ENCODE results near the gene MYL12A. TPM values are rescaled to one million over a fixed set of nuclear protein-coding genes. Genes with fewer than 3 reads are reported as not detected.

The MYL12A gene
- total RNA-seq, 1 experiment from 2014 or later = 230 TPM

GRCh38 chr18:3248658-3249359 is 1.2 kb downstream of the MYL12A start (continued):
- no peak for TF ChIP-seq MAX (CRISPR knock-in tag; IDR thresholded peaks at IDR 0.05)

- TF ChIP-seq NFATC4 (CRISPR knock-in tag; IDR thresholded peaks at IDR 0.05) (0 out of 2 replicates have a peak, but pooled peaks have one; percentile 45), RORB (CRISPR knock-in tag; IDR thresholded peaks at IDR 0.05) (no peak), ERG (CRISPR knock-in tag; IDR thresholded peaks at IDR 0.05) (peak; percentile 60; the same call in 1 of the 2 replicates), EMX1 (CRISPR knock-in tag; IDR thresholded peaks at IDR 0.05) (peak; percentile 38; the same call in 1 of the 2 replicates), MAX (CRISPR knock-in tag; IDR thresholded peaks at IDR 0.05) (no peak), PRRX2 (CRISPR knock-in tag; IDR thresholded peaks at IDR 0.05) (peak; percentile 11; the same call in 1 of the 2 replicates), MXD4 (CRISPR knock-in tag; IDR thresholded peaks at IDR 0.05; ENCODE audit: borderline replicate concordance) (no peak)
- CTCF ChIA-PET = interaction anchor here (1.2 kb wide), 2 partner anchors 121 to 122 kb away, joined by 3 to 4 read pairs; no protein-coding TSS in a partner anchor
- H3K36me3 Mint-ChIP-seq = peaks cover 32% of the 10 kb centered on the region
- ATAC-seq (no peak), DNase-seq (ENCODE audit: low spot score) (no peak)
- H3K27ac Mint-ChIP-seq = no peak overlapping the region
- no peaks in the 10 kb centered on the region for H3K27me3 Mint-ChIP-seq (ENCODE audit: low read depth)
- H3K4me3 Mint-ChIP-seq = no peak overlapping the region; the same call in 1 of the 2 replicates
- POLR2A ChIA-PET = interaction anchor here (0.5 to 0.6 kb wide), 2 partner anchors 263 to 327 kb away, joined by 5 read pairs; no protein-coding TSS in a partner anchor
- H3K4me1 Mint-ChIP-seq = peaks cover 29% of the 10 kb centered on the region
- no peaks in the 10 kb centered on the region for H3K9me3 Mint-ChIP-seq
Measured at GRCh38 chr18:3250237-3251107, 2.9 kb downstream of the MYL12A start.

GRCh38 chr18:3251249-3251962 is 3.8 kb downstream of the MYL12A start:
- peaks cover 41% of the 10 kb centered on the region for H3K36me3 Mint-ChIP-seq
- ChIA-PET POLR2A (interaction anchor here (0.5 to 0.6 kb wide), 2 partner anchors 328 to 681 kb away, joined by 3 to 5 read pairs; no protein-coding TSS in a partner anchor), CTCF (interaction anchor here (1.2 kb wide), 2 partner anchors 122 to 123 kb away, joined by 3 to 4 read pairs; no protein-coding TSS in a partner anchor)
- ATAC-seq (no peak), DNase-seq (ENCODE audit: low spot score) (no peak)
- no peaks in the 10 kb centered on the region for H3K9me3 Mint-ChIP-seq
- no peak overlapping the region for H3K27ac Mint-ChIP-seq
- TF ChIP-seq TP53 (CRISPR knock-in tag; IDR thresholded peaks at IDR 0.05) = no peak
- no peak for TF ChIP-seq CBFB (CRISPR knock-in tag; IDR thresholded peaks at IDR 0.05; ENCODE audit: low read depth)
- TF ChIP-seq PREB (CRISPR knock-in tag; IDR thresholded peaks at IDR 0.05; ENCODE audit: borderline replicate concordance) = no peak
- TF ChIP-seq FOXP4 (CRISPR knock-in tag; IDR thresholded peaks at IDR 0.05) = no peak
- TF ChIP-seq ZNF425 (CRISPR knock-in tag; conservative IDR thresholded peaks at IDR 0.05) = 0 out of 2 replicates have a peak, but pooled peaks have one; percentile 48
- no peak overlapping the region for H3K4me3 Mint-ChIP-seq
- H3K27me3 Mint-ChIP-seq (ENCODE audit: low read depth) = no peaks in the 10 kb centered on the region
- peaks cover 20% of the 10 kb centered on the region for H3K4me1 Mint-ChIP-seq
